BE2C (cell line): Measurements from ENCODE around the gene PRSS48. TPM values are rescaled to one million over a fixed set of nuclear protein-coding genes. Genes with fewer than 3 reads are reported as not detected.

Experiments used
- DNase-seq: peaks from one replicate; pipeline ENCODE4 v3.0.0-alpha.2; 2020
- H3K27me3 ChIP-seq: fragments of 250-450 bp; sonication (Bioruptor Pico); 2 replicates; pipeline ENCODE4 v1.5.1; 2020; ENCODE audit warnings: mild to moderate bottlenecking
- H3K36me3 ChIP-seq: fragments of 250-450 bp; sonication (Bioruptor Pico); 2 replicates; pipeline ENCODE4 v1.5.1; 2020; ENCODE audit warnings: mild to moderate bottlenecking
- H3K4me1 ChIP-seq: fragments of 250-450 bp; sonication (Bioruptor Pico); 2 replicates; pipeline ENCODE4 v1.5.1; 2020
- H3K4me3 ChIP-seq: 2 replicates; pipeline ENCODE4 v1.5.1; 2011; ENCODE audit warnings: low read depth, low read length
- H3K9me3 ChIP-seq: fragments of 250-450 bp; sonication (Bioruptor Pico); 2 replicates; pipeline ENCODE4 v1.5.1; 2020
- CTCF ChIP-seq: IDR thresholded peaks from 2 replicates; pipeline ENCODE4 v1.5.1; 2012; ENCODE audit warnings: mild to moderate bottlenecking, low read depth, low read length
- polyA plus RNA-seq: library from polyadenylated mRNA; unstranded; fragments of >200 nt; gene quantifications from one replicate; pipeline ENCODE4 v1.2.1, GENCODE V29; 2012; ENCODE audit warnings: low read depth, missing spikeins; ENCODE audit not compliant: insufficient read length, insufficient read depth

Gene PRSS48
- polyA plus RNA-seq = not detected

- Histone ChIP-seq H3K27me3 (no peaks in the 10 kb centered on the region), H3K4me1 (no peaks in the 10 kb centered on the region), H3K9me3 (no peaks in the 10 kb centered on the region), H3K36me3 (no peaks in the 10 kb centered on the region), H3K4me3 (no peak within 1 kb of the TSS)
- DNase-seq = peak; percentile 78
- peak; percentile 93 for TF ChIP-seq CTCF
These were observed at the start of gene PRSS48 for GRCh38 chr4:151276787-151277562. PRSS48 (plus strand) TSS chr4:151277161; CDS start chr4:151277173, 12 bp downstream.

GRCh38 chr4:151227172-151227571, 49.8 kb upstream of the PRSS48 start:
- H3K36me3 ChIP-seq = no peaks in the 10 kb centered on the region
- no peaks in the 10 kb centered on the region for H3K4me1 ChIP-seq
- no peak overlapping the region for H3K4me3 ChIP-seq
- no peaks in the 10 kb centered on the region for H3K9me3 ChIP-seq
- TF ChIP-seq CTCF = no peak
- DNase-seq = no peak
- no peaks in the 10 kb centered on the region for H3K27me3 ChIP-seq

- no peak overlapping the region for H3K4me3 ChIP-seq
- no peaks in the 10 kb centered on the region for H3K9me3 ChIP-seq
- H3K27me3 ChIP-seq = no peaks in the 10 kb centered on the region
- TF ChIP-seq CTCF = no peak
- no peak for DNase-seq
- H3K36me3 ChIP-seq = no peaks in the 10 kb centered on the region
- no peaks in the 10 kb centered on the region for H3K4me1 ChIP-seq
These were observed 49.2 kb upstream of the PRSS48 start for GRCh38 chr4:151227731-151228130.

- no peak for TF ChIP-seq CTCF
- no peak for DNase-seq
- H3K36me3 ChIP-seq = no peaks in the 10 kb centered on the region
These were observed 48.5 kb upstream of the PRSS48 start for GRCh38 chr4:151228189-151229119.

GRCh38 chr4:151231915-151232595, 44.9 kb upstream of the PRSS48 start:
- H3K4me1 ChIP-seq = no peaks in the 10 kb centered on the region
- no peak for TF ChIP-seq CTCF
- H3K36me3 ChIP-seq = no peaks in the 10 kb centered on the region
- H3K27me3 ChIP-seq = no peaks in the 10 kb centered on the region
- H3K4me3 ChIP-seq = no peak overlapping the region
- DNase-seq = no peak
- H3K9me3 ChIP-seq = no peaks in the 10 kb centered on the region; the same call in 1 of the 2 replicates

More at GRCh38 chr4:151228189-151229119, 48.5 kb upstream of the PRSS48 start:
- no peaks in the 10 kb centered on the region for H3K4me1 ChIP-seq
- H3K27me3 ChIP-seq = no peaks in the 10 kb centered on the region
- H3K9me3 ChIP-seq = no peaks in the 10 kb centered on the region
- no peak overlapping the region for H3K4me3 ChIP-seq
